GM12864 (cell line): ENCODE measurements around the gene LBX2.
A peak's percentile ranks its signal among the peaks of the same experiment; 100 is the strongest.

Source experiments
- DNase-seq: peaks from one replicate; pipeline ENCODE4 v3.0.0-alpha.2; 2011; ENCODE audit warnings: low read depth
- H3K4me3 ChIP-seq: 2 replicates; pipeline ENCODE4 v1.5.1; 2011; ENCODE audit warnings: mild to moderate bottlenecking, low read depth, low read length, control low read depth
- TF ChIP-seq, protein P1 (sequence below): IDR thresholded peaks from 2 replicates; pipeline ENCODE4 v1.5.1; 2011; ENCODE audit warnings: low read depth, mild to moderate bottlenecking, moderate library complexity, low read length, control low read depth, inconsistent platforms; ENCODE audit errors: missing control alignments

LBX2 gene

DNA sequence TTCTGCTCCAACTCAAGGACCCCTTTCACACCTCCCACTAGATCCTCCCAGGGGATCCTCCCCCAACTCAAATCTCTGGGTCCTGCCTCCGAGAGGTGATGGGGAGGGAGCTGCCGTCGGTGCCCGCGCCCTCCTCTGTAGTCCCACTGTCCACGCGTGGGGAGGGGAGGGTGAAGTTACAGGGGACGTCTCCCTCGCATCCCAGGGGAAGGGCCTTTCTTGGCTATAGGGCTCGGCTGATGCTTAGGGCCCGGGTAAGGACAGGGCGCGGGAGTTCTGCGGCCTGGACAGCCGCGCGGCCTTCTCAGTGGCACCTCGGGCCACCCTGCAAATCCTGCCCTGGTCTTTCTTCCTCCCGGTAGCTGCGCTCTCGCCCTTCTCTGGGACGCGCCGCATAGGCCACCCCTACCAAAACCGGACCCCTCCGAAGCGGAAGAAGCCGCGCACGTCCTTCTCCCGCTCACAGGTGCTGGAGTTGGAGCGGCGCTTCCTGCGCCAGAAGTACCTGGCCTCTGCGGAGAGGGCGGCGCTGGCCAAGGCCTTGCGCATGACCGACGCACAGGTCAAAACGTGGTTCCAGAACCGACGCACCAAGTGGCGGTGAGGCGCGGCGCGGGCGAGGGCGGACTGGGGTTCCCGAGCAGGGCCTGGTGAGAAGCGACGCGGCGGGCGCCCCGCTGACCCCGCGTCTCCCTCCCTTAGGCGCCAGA, 16.0 kb upstream of the LBX2 start:
- peak overlapping the region; percentile 37 for H3K4me3 ChIP-seq
- no peak for DNase-seq
- TF ChIP-seq, protein P1, sequence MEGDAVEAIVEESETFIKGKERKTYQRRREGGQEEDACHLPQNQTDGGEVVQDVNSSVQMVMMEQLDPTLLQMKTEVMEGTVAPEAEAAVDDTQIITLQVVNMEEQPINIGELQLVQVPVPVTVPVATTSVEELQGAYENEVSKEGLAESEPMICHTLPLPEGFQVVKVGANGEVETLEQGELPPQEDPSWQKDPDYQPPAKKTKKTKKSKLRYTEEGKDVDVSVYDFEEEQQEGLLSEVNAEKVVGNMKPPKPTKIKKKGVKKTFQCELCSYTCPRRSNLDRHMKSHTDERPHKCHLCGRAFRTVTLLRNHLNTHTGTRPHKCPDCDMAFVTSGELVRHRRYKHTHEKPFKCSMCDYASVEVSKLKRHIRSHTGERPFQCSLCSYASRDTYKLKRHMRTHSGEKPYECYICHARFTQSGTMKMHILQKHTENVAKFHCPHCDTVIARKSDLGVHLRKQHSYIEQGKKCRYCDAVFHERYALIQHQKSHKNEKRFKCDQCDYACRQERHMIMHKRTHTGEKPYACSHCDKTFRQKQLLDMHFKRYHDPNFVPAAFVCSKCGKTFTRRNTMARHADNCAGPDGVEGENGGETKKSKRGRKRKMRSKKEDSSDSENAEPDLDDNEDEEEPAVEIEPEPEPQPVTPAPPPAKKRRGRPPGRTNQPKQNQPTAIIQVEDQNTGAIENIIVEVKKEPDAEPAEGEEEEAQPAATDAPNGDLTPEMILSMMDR: no peak

GRCh38 chr2:74514368-74515270, 15.2 kb upstream of the LBX2 start, which contains the start of gene TLX2:
TLX2 (plus strand) TSS chr2:74514450; CDS start chr2:74514807, 357 bp downstream.
- TF ChIP-seq, protein P1: no peak
- no peak within 1 kb of the TSS; the same call in 1 of the 2 replicates for H3K4me3 ChIP-seq
- DNase-seq: no peak

DNA sequence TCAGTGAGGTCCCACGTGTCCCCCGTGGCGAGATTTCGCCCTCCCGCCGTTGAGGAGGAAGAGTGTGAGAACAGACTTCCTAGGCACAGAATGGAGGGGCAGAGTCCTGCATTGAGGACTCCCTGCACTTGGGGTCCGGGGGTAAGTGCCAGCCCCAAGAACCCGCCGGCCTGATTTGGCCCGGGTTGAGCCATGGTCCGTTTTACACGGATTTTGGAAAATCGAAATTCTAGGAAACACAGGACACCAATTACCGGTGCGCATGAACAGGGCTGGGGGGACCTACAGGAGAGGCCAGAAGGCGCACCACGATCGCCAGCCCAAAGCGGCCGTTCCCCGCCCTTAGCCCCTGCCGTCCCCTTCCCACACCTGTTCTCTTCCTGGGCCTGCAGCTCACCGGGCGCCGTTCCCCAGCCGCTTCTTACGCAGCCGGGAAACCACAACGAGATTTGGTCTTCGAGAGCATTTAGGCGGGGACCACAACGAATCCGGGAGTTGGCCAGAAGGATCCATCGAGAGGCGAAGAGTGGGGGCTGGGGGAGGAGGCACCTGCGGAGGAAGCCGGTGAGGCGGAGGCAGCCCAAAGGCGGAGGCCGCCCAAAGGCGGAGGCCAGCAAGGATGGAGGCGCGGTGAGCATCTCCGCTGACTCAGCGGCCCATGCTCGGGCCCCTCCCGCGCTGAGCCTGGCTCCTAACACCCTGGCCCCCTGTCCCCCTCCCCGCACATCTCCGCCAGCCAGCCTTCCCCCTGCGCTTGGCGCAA, 14.4 kb upstream of the LBX2 start:
- TF ChIP-seq, protein P1: no peak
- H3K4me3 ChIP-seq: no peak overlapping the region
- no peak for DNase-seq

GRCh38 chr2:74512744-74513604, 13.6 kb upstream of the LBX2 start:
- no peak for DNase-seq
- no peak overlapping the region for H3K4me3 ChIP-seq
- TF ChIP-seq, protein P1: no peak

DNA sequence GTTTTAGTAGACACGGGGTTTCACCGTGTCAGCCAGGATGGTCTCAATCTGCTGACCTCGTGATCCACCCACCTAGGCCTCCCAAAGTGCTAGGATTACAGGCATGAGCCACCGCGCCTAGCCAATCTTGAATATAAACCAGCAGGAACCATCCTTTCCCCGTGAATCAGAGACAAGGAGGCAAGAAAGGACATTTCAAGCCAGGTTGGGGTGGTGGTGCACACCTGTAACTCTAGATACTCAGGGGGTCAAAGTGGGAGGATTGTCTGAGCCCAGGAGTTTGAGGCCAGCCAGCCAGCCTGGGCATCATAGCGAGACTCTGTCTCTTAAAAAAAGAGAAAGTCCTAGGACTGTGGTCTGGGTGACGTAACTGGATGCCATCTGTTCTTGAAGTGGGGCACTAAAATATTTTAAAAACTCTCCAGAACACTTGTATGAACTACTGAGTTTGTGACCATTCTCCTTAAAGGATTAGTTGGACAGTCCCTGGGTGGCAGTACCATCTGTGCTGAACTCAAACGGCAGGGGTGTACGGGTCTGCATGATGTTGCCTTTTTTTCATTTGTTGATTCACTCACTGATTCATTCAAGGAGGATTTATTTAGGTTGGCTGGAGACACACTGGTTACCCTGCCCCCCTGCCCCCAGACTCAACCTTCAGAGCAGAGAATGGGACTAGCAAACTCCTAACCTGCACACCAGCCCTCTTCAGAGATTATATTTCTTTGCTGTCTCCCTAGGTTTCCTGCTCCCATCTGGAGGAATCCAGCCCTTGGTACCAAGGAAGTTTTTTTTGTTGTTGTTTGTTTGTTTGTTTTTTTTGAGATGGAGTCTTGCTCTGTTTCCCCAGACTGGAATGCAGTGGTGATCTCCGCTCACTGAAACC, 11.9 kb upstream of the LBX2 start:
- H3K4me3 ChIP-seq: no peak overlapping the region
- TF ChIP-seq, protein P1: no peak
- DNase-seq: no peak
